GM19351 (cell line): ENCODE measurements around the gene MTG1.

Source experiments
- ATAC-seq: cut with Tn5 transposase; IDR thresholded peaks from one replicate; pipeline ENCODE4 v1.9.1; 2021; ENCODE audit warnings: mild to moderate bottlenecking, moderate library complexity; ENCODE audit not compliant: unreplicated experiment

The MTG1 gene

GRCh38 chr10:133445268-133445732, 51.3 kb downstream of the MTG1 start:
- no peak for ATAC-seq

GRCh38 chr10:133445751-133446708, 52.1 kb downstream of the MTG1 start:
- ATAC-seq, result no peak

GRCh38 chr10:133446979-133447378, 53.0 kb downstream of the MTG1 start:
- no peak for ATAC-seq

GRCh38 chr10:133448120-133448519, 54.2 kb downstream of the MTG1 start:
- ATAC-seq, result no peak

GRCh38 chr10:133451346-133451745, 57.4 kb downstream of the MTG1 start:
- no peak for ATAC-seq

GRCh38 chr10:133452453-133452852, 58.5 kb downstream of the MTG1 start:
- ATAC-seq, result no peak

GRCh38 chr10:133453516-133454203, 59.7 kb downstream of the MTG1 start, which contains the start of gene SCART1:
SCART1 (plus strand) TSS chr10:133453945; CDS start chr10:133453998, 53 bp downstream.
- peak; percentile 68 for ATAC-seq

- ATAC-seq, result no peak
Observed at GRCh38 chr10:133454204-133454893, 60.4 kb downstream of the MTG1 start.

GRCh38 chr10:133455196-133455595, 61.2 kb downstream of the MTG1 start:
- ATAC-seq, result no peak

GRCh38 chr10:133455611-133456031, 61.7 kb downstream of the MTG1 start:
- ATAC-seq, result no peak

GRCh38 chr10:133456041-133456951, 62.3 kb downstream of the MTG1 start:
- no peak for ATAC-seq

GRCh38 chr10:133457100-133457841, 63.3 kb downstream of the MTG1 start:
- ATAC-seq, result no peak

- ATAC-seq, result no peak
Observed at GRCh38 chr10:133458021-133458709, 64.2 kb downstream of the MTG1 start.

- ATAC-seq, result no peak
Observed at GRCh38 chr10:133458710-133459453, 64.9 kb downstream of the MTG1 start.

GRCh38 chr10:133459454-133460207, 65.7 kb downstream of the MTG1 start:
- ATAC-seq, result no peak

- ATAC-seq, result no peak
Observed at GRCh38 chr10:133460208-133460769, 66.3 kb downstream of the MTG1 start.

- ATAC-seq, result no peak
Observed at GRCh38 chr10:133461027-133461426, 67.1 kb downstream of the MTG1 start.
